ENCODE results near the gene CMSS1.

DNA sequence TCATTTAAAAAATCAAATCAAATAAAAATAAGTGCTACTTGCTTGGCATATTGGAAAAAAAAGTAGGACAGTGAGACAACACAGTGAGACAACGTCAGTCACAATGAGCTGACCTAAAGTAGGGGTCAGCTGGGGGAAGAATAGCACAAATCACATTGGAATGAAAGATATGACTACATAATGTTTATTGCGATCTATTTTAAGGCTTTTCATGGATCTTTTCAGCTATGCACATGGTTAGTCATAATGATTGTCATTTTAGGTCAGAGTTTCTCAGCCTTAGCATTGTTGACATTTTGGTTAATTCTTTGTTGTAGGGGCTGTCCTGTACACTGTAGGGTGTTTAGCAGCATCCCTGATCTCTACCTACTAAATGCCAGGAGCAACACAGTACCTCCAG is 44.5 kb downstream of the CMSS1 start:
- TF ChIP-seq, protein P1, sequence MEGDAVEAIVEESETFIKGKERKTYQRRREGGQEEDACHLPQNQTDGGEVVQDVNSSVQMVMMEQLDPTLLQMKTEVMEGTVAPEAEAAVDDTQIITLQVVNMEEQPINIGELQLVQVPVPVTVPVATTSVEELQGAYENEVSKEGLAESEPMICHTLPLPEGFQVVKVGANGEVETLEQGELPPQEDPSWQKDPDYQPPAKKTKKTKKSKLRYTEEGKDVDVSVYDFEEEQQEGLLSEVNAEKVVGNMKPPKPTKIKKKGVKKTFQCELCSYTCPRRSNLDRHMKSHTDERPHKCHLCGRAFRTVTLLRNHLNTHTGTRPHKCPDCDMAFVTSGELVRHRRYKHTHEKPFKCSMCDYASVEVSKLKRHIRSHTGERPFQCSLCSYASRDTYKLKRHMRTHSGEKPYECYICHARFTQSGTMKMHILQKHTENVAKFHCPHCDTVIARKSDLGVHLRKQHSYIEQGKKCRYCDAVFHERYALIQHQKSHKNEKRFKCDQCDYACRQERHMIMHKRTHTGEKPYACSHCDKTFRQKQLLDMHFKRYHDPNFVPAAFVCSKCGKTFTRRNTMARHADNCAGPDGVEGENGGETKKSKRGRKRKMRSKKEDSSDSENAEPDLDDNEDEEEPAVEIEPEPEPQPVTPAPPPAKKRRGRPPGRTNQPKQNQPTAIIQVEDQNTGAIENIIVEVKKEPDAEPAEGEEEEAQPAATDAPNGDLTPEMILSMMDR (IDR thresholded peaks at IDR 0.05): no peak
- TF ChIP-seq POLR2A (IDR thresholded peaks at IDR 0.05; ENCODE audit: low read depth): no peak
- TF ChIP-seq POLR2AphosphoS5 (IDR thresholded peaks at IDR 0.05): peak in 1 of 2 donors; percentile 6
- TF ChIP-seq EP300 (IDR thresholded peaks at IDR 0.05): no peak

All from esophagus muscularis mucosa (tissue), 4 donors.